GM21360 (cell line): ENCODE results near the gene AGAP3.

Experiments used
- ATAC-seq: cut with Tn5 transposase; IDR thresholded peaks from one replicate; pipeline ENCODE4 v1.9.1; 2021; ENCODE audit warnings: mild to moderate bottlenecking, moderate library complexity; ENCODE audit not compliant: unreplicated experiment

AGAP3 gene

GRCh38 chr7:151152643-151153513 lies 66.6 kb downstream of the AGAP3 start:
- no peak for ATAC-seq

GRCh38 chr7:151157645-151158329 lies 71.5 kb downstream of the AGAP3 start:
- ATAC-seq: no peak

GRCh38 chr7:151161757-151162156 lies 75.5 kb downstream of the AGAP3 start:
- no peak for ATAC-seq

- no peak for ATAC-seq
Measured at GRCh38 chr7:151166629-151167196, 80.4 kb downstream of the AGAP3 start.

DNA sequence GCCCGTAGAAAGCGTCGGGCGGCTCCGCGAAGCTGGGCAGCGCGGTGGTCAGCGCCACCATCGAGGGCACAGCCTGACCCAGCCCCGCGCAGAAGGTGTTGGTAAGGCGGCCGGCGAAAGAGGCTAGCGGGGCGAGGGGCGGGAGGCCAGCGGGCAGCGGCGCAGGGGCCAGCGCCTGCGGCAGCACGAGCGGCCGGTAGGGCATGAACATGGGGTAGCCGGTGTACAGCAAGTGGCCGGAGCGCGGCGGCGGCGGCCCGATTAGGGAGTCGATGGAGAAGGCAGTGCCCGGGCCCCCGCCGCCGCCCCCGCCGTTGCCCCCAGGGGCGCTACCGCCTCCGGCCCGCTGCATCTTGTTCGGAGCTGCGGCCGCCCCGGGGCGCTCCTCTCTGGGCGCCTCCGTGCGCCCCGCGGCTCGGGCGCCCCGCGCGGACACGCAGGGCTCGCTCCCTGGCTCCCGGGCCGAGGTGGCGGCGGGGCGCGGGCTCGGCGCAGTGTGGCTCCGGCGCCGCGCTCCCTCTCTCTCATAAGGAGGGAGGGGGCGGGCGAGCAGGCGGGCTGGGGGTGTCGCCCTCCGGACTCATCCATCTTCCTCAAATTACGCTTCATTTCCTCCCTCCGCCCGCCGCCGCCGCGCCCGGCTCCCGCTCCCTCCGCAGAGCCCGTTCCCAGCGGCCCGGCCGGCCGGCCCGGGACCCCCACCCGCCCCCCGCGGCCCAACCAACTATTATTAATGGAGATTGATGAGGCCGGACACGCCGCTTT lies 81.1 kb downstream of the AGAP3 start, which contains the start of gene GBX1:
GBX1 (minus strand) TSS at position 498 of the 765 bp plus-strand sequence; CDS start at position 352, 146 bp downstream.
- ATAC-seq: no peak

- ATAC-seq: no peak
Measured at GRCh38 chr7:151168003-151168786, 81.9 kb downstream of the AGAP3 start.

DNA sequence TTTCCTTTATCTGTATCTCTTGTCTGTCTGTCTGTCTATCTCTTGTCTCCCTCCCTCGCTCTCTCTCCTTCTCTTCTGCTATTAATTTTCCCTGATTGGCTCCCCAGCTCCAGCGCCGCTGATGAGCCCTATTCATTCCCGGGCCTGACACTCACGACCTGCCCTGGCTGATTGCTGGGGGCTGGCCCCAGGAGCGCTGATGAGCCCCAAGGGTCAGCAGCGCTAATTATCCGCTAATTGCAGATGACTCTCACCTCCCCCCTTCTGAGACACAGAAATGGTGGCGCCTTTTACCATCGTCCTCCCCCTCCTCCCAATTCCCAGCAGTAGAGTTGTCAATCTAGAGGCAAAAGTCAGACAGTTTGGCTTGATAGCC lies 82.5 kb downstream of the AGAP3 start:
- no peak for ATAC-seq

GRCh38 chr7:151172273-151173141 lies 86.2 kb downstream of the AGAP3 start:
- ATAC-seq: peak; percentile 67

- no peak for ATAC-seq
Measured at GRCh38 chr7:151173386-151174245, 87.3 kb downstream of the AGAP3 start.

DNA sequence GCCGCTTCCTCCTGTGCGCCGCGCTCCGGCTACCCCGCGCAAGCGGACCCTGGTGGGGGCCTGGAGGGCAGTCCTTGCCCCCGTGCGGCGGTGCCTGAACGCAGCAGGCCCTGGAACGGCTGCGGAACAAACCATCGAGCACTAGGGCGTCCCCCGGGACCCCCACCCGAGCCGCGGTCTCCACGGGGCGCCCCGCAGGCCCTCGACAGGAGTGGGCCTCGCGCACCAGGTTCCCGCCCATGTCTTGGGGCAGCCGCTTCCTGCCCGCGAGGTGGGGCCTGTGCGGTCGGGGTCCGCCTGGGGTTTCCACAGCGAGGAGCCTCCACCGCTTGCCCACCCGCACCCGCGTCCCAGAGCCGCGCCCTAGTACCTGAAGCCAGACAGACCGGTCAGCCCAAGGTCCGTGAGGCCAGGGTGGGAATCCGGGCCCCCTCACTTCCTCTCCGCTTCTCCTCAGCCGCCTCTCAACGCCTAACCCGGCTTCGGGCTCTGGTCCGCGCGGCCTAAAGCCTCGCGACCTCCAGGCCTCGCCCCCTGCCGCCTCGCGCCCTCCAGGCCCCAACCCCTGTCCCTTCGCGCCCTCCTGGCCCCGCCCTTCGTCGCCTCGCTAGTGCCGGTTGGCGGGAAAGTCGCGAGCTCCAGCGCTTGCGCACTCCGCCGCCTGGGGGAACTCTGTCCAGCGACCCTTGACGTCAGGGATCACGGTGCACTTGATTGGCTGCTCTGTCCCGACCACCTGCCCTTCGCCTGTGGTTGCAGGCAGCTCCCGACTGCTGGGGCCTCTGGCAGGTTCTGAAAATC lies 88.2 kb downstream of the AGAP3 start:
- ATAC-seq: no peak

DNA sequence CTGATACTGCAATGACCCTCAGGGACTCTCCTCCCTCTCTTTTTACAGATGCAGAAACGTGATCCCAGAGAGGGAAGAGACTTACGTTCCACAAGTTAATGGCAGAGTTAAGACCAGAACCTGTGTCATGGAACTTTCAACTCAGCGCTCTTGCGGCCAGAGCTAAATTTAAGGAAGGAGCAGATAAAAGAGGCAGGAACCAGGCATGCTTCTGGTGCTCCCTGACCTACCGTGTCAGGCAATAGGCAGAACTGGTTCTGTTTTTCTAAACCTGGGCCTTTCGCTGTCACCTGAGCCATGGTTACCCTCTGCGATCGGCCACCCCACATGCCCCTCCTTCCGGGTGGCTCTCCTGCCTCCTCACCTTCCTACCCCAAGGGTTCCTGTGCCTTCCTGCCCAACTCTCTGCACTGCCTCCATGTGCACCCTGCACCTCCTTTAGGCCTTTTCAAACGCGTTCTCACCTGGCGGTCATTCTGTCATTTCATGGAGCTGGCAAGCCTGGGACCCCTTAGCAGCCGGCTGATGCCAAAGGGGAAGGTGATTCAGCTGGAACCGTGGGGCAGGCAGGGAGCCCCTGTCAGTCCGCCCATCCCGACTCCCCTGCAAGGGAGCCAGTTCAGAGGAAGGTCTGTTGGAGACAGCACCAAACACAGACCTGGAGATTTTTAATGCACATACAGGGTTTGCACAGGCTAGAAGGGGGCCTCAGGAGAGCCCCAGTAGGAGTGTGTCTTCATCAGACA lies 88.9 kb downstream of the AGAP3 start:
- ATAC-seq: no peak

GRCh38 chr7:151175793-151176311 lies 89.6 kb downstream of the AGAP3 start:
- ATAC-seq: no peak

DNA sequence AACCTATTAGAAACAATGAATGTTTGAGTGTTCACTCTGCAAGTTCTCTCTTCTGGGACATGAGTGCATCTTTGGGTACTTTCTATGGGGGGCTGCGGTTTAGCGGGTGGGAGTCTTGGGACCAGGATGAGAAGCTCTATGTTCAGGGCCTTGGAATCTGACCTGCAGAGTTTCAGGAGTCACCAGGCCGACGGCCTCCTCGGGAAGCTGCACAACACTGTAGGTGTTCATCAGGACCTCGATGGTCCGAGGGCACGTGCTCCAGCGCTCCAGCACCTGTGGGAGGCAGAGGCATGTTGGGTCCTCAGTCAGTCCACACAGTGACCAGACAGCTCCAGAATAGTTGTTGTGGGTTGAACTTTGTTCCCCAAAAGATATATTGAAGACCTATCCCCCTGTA lies 90.1 kb downstream of the AGAP3 start:
- no peak for ATAC-seq

DNA sequence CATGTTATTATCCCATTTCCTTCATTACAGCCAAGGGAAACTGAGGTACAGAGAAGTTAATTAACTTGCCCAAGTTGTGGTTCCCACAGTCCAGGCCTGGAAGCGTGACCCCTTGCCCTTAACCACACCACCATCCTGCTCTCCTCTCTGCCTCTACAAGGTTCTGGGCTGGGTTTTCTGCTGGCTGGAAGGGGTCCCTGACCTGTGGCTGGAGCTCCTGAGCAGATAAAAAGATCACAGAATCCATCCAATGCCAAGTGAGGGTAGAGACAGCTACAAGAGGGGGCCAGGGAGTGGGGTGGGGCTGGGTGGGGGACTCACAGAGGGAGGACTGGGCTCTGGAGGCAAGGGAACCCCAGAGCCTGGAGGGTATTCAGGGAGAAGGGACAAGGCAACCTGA lies 91.0 kb downstream of the AGAP3 start:
- ATAC-seq: no peak

- no peak for ATAC-seq
Measured at GRCh38 chr7:151178236-151178635, 92.0 kb downstream of the AGAP3 start.

DNA sequence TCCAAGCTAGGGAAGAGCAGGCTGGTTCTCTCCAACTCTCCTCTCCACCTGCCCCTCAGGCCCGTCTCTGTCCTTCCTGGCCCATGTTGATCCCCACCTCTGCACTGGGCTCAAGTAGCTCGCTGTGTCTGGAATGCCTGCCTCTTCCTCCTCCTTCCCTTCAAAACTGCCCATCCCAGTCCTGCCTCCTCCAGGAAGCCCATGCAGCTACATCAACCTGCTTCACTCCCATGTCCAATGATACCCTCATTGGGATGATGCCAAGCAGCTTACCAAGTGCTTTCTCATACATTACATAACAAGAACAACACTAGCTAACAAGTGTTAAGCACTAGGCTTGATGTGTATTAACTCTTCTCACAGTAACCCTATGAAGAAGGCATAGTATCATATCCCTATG lies 92.6 kb downstream of the AGAP3 start:
- no peak for ATAC-seq
